H1 (cell line): ENCODE measurements around the gene FOXL1. TPM values are rescaled to one million over a fixed set of nuclear protein-coding genes. Genes with fewer than 3 reads are reported as not detected.

Source experiments
- HDAC2 ChIP-seq, 2 experiments: fragments of 300-600 bp in 1 of 2; sonication (generic) in 1 of 2; IDR thresholded peaks; 2 replicates each; pipeline ENCODE4 v1.6.1; 2011 to 2012; ENCODE audit warnings: low read depth in 2 of 2, low read length in 2 of 2, mild to moderate bottlenecking in 2 of 2, moderate library complexity in 2 of 2, borderline replicate concordance in 1 of 2, inconsistent platforms in 1 of 2
- JUND ChIP-seq: IDR thresholded peaks from 2 replicates; pipeline ENCODE4 v1.6.1; 2011; ENCODE audit warnings: mild to moderate bottlenecking, improper control_type of control experiment, low read length
- KDM4A ChIP-seq: IDR thresholded peaks from one replicate; pipeline ENCODE4 v1.7.1; 2012; ENCODE audit warnings: low read depth, mild to moderate bottlenecking, moderate library complexity, low read length, inconsistent platforms; ENCODE audit not compliant: severe bottlenecking
- RNF2 ChIP-seq: fragments of 200-900, 300-1000 bp; sonication (generic); IDR thresholded peaks from 2 replicates; pipeline ENCODE4 v1.7.1; 2016; ENCODE audit warnings: borderline replicate concordance, low read depth, mild to moderate bottlenecking, antibody characterized with exemption, low read length; ENCODE audit not compliant: poor library complexity, severe bottlenecking; ENCODE audit errors: missing control alignments
- SAP30 ChIP-seq: fragments of 300-600 bp; sonication (generic); IDR thresholded peaks from 2 replicates; pipeline ENCODE4 v1.7.1; 2012; ENCODE audit warnings: low read length, moderate library complexity, mild to moderate bottlenecking, inconsistent platforms; ENCODE audit not compliant: insufficient read depth, insufficient replicate concordance
- polyA plus RNA-seq, 7 experiments: library from polyadenylated mRNA; depleted of rRNA in 3 of 7; stranded (reverse) in 5 of 7; unstranded in 2 of 7; fragments of >200 nt in 5 of 7; fragments of 200-250 nt in 2 of 7; gene quantifications; 1 replicate in 5 of 7; 2 replicates in 1 of 7; 4 replicates in 1 of 7; pipeline versions ENCODE4 v1.2.1 to v1.2.3, GENCODE V29; 2011 to 2013; ENCODE audit warnings: missing spikeins in 2 of 7, mixed read lengths in 2 of 7
- total RNA-seq: library from RNA; stranded (reverse); fragmentation: NEBNext Ultra II Directional; extraction: Animal tissue kit (Norgen Biotek cat#: 25700); gene quantifications from 2 replicates; pipeline ENCODE4 v1.2.1, GENCODE V29; 2021
- TF ChIP-seq, protein P1 (sequence below): IDR thresholded peaks from 2 replicates; pipeline ENCODE4 v1.6.1; 2012; ENCODE audit warnings: low read length, inconsistent platforms
- TF ChIP-seq, protein P2 (sequence below): fragments of 300-600 bp; sonication (generic); IDR thresholded peaks from 2 replicates; pipeline ENCODE4 v1.7.1; 2012; ENCODE audit warnings: low read length, moderate library complexity, mild to moderate bottlenecking, inconsistent platforms; ENCODE audit not compliant: insufficient replicate concordance
- TF ChIP-seq, protein P3 (sequence below): IDR thresholded peaks from 2 replicates; pipeline ENCODE4 v1.6.1; 2012; ENCODE audit warnings: inconsistent platforms

FOXL1 gene
- total and polyA plus RNA-seq, 2 of the 8 experiments (the other 6 are each of a cell fraction or from before 2014, with no cell fraction given): 0.03 TPM; not detected in 1

DNA sequence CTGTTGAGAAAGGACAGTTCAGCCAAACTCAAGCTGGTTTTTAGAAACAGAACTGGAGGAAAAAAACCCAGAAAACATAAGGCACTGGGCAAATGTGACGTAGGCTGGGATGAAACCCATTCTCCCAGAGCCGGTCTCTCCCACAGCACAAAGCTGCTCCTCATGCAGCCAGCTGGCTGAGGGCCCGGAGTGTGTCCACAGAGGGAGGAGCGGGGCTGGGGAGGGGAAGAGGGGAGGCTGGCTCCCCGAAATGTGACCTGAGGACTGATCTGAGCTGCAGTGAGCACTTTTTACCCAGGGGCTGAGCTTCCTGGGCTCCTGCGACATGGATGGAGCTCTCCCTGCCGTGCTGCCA is 47.2 kb upstream of the FOXL1 start (continued):
- TF ChIP-seq, protein P1, sequence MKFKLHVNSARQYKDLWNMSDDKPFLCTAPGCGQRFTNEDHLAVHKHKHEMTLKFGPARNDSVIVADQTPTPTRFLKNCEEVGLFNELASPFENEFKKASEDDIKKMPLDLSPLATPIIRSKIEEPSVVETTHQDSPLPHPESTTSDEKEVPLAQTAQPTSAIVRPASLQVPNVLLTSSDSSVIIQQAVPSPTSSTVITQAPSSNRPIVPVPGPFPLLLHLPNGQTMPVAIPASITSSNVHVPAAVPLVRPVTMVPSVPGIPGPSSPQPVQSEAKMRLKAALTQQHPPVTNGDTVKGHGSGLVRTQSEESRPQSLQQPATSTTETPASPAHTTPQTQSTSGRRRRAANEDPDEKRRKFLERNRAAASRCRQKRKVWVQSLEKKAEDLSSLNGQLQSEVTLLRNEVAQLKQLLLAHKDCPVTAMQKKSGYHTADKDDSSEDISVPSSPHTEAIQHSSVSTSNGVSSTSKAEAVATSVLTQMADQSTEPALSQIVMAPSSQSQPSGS: no peak
- TF ChIP-seq, protein P2, sequence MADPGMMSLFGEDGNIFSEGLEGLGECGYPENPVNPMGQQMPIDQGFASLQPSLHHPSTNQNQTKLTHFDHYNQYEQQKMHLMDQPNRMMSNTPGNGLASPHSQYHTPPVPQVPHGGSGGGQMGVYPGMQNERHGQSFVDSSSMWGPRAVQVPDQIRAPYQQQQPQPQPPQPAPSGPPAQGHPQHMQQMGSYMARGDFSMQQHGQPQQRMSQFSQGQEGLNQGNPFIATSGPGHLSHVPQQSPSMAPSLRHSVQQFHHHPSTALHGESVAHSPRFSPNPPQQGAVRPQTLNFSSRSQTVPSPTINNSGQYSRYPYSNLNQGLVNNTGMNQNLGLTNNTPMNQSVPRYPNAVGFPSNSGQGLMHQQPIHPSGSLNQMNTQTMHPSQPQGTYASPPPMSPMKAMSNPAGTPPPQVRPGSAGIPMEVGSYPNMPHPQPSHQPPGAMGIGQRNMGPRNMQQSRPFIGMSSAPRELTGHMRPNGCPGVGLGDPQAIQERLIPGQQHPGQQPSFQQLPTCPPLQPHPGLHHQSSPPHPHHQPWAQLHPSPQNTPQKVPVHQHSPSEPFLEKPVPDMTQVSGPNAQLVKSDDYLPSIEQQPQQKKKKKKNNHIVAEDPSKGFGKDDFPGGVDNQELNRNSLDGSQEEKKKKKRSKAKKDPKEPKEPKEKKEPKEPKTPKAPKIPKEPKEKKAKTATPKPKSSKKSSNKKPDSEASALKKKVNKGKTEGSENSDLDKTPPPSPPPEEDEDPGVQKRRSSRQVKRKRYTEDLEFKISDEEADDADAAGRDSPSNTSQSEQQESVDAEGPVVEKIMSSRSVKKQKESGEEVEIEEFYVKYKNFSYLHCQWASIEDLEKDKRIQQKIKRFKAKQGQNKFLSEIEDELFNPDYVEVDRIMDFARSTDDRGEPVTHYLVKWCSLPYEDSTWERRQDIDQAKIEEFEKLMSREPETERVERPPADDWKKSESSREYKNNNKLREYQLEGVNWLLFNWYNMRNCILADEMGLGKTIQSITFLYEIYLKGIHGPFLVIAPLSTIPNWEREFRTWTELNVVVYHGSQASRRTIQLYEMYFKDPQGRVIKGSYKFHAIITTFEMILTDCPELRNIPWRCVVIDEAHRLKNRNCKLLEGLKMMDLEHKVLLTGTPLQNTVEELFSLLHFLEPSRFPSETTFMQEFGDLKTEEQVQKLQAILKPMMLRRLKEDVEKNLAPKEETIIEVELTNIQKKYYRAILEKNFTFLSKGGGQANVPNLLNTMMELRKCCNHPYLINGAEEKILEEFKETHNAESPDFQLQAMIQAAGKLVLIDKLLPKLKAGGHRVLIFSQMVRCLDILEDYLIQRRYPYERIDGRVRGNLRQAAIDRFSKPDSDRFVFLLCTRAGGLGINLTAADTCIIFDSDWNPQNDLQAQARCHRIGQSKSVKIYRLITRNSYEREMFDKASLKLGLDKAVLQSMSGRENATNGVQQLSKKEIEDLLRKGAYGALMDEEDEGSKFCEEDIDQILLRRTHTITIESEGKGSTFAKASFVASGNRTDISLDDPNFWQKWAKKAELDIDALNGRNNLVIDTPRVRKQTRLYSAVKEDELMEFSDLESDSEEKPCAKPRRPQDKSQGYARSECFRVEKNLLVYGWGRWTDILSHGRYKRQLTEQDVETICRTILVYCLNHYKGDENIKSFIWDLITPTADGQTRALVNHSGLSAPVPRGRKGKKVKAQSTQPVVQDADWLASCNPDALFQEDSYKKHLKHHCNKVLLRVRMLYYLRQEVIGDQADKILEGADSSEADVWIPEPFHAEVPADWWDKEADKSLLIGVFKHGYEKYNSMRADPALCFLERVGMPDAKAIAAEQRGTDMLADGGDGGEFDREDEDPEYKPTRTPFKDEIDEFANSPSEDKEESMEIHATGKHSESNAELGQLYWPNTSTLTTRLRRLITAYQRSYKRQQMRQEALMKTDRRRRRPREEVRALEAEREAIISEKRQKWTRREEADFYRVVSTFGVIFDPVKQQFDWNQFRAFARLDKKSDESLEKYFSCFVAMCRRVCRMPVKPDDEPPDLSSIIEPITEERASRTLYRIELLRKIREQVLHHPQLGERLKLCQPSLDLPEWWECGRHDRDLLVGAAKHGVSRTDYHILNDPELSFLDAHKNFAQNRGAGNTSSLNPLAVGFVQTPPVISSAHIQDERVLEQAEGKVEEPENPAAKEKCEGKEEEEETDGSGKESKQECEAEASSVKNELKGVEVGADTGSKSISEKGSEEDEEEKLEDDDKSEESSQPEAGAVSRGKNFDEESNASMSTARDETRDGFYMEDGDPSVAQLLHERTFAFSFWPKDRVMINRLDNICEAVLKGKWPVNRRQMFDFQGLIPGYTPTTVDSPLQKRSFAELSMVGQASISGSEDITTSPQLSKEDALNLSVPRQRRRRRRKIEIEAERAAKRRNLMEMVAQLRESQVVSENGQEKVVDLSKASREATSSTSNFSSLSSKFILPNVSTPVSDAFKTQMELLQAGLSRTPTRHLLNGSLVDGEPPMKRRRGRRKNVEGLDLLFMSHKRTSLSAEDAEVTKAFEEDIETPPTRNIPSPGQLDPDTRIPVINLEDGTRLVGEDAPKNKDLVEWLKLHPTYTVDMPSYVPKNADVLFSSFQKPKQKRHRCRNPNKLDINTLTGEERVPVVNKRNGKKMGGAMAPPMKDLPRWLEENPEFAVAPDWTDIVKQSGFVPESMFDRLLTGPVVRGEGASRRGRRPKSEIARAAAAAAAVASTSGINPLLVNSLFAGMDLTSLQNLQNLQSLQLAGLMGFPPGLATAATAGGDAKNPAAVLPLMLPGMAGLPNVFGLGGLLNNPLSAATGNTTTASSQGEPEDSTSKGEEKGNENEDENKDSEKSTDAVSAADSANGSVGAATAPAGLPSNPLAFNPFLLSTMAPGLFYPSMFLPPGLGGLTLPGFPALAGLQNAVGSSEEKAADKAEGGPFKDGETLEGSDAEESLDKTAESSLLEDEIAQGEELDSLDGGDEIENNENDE: no peak
- TF ChIP-seq, protein P3, sequence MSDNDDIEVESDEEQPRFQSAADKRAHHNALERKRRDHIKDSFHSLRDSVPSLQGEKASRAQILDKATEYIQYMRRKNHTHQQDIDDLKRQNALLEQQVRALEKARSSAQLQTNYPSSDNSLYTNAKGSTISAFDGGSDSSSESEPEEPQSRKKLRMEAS: no peak
- no peak for TF ChIP-seq JUND
- TF ChIP-seq HDAC2 (IDR thresholded peaks at IDR 0.05; ENCODE audit: borderline replicate concordance in 1 of 2, low read depth in 2 of 2, low read length in 2 of 2): no peak
- TF ChIP-seq KDM4A: no peak
- no peak for TF ChIP-seq SAP30
- no peak for TF ChIP-seq RNF2
